Stimulated activated CD4-positive, alpha-beta T cell treated with anti-CD3 and anti-CD28 coated beads, Interleukin-2, amount 100 ng/mL, for 24 hours (primary cell): ENCODE results near the gene EVX2.
A peak's percentile ranks its signal among the peaks of the same experiment; 100 is the strongest.

Experiments
- DNase-seq, 2 donors: peaks; one replicate each; pipeline ENCODE4 v3.0.0-alpha.2; 2020

EVX2 gene

DNA sequence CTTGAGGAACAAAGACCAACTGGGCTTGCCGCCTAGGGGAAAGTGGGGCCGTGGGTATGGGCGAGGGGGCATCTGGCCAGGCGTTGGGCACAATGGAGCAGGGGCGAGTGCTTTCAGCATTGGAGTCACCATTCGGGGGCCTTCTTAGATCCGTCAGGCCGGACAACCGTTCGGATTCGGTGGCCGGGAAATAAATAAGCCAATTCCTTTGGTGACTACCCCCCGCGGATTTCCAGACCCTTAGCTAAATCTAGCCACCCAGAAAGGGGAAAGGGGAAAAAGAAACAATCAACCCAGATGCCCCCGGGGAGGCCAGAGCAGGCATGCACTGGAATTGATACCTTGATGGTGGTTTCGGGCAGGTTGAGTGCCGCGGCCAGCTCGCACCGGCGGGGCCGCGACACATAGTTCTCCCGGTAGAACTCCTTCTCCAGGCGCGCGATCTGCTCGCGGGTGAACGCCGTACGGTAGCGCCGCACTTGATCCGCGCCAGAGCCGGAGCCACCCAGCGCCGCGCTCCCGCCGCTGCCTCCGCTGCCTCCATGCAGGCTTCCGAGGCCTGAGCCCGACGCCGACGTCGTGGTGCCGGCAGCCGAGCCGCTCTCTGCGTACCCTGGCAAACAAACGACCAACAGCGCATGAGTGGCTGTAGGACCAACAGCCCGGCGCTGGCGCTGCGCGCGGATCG is 1.8 kb downstream of the EVX2 start:
- DNase-seq, result no peak

DNA sequence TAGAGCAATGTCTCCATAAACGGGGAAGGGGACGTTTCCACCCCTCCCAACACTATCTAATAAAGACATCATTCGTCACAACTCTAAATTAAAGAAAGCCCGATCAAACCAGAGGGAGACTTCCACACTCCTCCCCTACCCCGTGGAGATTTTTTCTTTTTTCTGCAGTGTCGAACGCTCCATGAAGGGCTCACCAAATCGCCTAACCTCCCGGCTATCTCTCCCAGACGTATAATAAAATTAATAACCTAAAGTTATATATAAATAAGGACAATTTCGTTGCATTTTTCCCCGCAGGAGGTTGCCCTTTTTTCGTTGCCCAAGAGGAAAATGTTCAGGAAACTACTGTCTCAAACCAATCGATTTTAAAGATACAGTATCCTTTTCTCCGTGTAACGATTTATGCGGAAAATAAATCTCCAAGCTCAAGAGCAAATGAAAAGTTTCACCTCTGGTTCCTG is 2.4 kb downstream of the EVX2 start:
- no peak for DNase-seq

DNA sequence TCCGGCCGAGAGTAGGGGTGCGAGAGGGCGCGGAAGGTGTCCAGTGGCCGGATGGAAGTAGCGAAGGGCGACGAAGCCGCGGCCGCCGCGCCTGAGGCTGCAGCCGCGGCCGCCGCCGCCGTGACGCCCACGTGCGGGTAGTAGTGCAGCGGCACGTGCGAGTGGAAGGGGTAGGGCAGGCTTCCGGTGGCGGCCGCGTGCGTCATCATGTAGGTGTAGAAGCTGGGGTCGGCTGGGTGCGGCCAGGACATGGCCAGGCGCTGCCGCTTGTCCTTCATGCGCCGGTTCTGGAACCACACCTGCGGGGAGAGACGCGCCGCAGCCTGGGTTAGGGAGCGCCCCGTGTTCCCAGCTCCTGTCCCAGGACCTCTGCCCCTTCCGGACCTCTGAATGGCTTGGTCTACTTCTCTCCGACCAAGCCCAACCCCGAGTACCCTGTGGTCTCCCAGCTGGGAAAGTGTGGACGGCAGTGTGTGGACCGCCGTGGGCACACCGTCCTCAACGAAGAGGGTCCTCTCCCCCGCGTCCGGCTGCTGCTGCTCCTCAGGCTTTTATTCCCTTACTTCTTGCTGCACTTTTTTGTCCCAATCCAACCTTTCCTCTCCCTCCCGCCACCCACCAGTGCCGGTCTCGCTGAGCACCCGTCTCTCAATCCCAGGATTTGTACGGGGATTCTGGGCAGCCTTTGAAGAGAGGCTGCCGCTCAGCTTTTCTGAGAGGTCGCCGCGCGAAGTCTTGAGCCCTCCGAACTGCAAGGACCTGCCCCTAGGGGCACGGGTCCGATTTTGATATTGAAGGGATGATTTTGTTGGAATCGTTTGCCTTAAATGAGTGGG is 3.0 kb downstream of the EVX2 start:
- peak in 1 of 2 donors; percentile 38 for DNase-seq

DNA sequence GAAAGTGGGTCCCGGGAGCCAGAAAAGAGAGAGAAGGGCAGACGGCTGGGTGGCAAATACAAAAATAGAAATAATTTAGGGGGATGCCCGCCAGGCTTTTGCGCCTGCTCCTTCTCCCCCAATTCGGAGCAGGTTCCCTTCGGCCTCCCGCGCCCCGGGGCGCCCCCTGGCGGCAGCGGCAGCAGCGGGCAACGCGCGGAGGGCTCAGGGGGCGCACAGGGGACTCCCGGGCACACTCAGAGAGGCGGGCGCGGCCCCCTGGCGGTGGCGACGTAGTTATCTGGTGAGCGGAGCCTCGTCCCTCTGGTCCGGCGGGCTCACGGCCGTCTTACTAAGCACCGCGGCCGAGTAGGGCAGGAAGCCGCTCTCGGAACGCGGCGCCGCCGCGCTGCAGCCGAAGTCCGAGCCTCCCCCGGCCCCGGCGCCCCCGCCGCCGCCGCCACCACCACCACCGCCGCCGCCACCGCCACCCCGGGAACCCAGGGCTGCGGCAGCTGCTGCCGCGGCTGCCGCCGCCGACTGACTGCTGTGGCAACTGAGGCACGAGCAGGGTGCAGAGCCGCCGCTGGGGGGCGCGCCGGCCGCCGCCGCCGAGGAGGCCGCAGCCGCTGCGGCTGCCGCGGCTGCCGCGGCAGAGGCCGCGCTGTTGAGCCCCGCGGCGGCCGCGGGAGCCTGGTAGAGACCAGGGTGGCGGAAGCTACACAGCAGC is 3.8 kb downstream of the EVX2 start:
- DNase-seq, result peak in 1 of 2 donors; percentile 48

DNA sequence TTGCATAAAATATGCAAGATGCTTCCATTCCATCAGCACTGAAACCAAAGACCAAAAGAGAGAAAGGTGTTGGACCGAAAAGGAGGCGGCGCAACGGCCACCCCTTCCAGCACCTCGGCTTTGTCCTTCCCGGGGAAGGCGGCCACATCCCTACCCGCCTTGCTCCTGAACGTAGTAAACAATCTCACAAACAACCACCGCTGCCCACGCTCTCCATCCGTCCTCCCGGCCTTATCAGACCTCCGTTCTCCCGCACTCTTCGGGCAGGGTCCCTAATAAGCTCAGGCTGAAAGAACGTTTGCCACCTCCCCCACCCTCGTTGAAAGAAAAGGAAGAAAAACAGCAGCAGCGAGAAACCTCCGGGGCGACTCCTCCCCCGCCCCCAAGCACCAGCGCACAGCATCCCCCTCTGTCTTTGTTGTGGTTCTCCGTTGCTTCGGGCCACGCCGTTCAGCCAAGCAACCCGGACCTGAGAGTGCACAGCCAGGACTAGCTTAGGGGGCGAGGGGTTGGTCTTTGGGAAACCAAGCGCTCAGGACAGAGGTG is 4.4 kb downstream of the EVX2 start:
- no peak for DNase-seq

DNA sequence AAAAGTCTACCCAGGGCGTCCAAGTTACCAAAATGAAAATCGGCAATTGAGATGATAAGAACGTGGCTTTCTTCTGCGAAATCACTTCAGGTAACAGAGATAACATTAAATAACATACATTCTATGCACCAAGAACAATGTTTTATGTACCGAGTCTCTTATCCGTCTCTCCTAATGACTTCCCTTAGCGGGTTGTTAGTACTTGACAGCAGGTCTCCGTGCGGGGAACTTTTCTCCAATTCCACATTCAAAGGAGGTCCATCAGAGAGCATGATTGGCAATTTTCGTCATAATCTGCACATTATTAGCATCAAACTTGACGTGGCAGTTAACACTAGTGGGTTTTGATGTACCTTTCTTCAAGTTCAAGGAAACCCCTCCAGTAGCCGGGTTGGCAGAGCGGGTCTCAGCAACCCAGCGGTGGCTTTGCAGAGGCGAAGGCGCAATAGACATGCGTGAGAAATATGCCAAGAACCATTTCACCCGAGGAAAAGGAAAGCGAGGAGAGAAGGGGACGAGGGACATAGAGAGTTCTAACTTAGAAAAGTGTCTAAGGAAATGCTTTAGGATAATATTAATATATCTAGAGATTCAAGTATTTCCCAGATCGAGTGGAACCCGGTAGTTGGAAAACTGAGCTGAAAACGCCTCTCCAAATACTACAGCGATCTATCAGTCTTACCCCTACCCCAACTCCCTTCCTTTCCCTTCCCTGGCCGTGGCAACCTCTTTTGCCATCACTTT is 5.0 kb downstream of the EVX2 start:
- no peak for DNase-seq

DNA sequence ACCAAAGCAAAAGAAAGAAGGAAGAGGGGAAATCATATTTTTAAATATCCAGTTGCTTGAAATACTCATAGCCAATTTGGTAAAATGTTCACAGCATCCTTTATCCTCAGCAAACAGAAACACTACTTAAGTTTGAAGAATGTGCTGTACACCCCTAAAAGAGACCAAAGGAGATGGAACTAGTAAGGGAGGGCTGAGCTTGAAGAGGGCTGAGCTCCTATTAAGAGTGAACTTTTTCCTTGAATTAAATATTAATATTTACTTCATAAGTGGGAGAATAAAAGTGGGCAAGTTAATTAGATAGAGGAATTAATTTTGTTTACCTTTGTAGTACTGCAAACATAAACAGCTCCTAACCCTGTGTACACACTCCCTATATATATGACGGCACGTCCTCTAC is 7.0 kb downstream of the EVX2 start:
- DNase-seq, result no peak

DNA sequence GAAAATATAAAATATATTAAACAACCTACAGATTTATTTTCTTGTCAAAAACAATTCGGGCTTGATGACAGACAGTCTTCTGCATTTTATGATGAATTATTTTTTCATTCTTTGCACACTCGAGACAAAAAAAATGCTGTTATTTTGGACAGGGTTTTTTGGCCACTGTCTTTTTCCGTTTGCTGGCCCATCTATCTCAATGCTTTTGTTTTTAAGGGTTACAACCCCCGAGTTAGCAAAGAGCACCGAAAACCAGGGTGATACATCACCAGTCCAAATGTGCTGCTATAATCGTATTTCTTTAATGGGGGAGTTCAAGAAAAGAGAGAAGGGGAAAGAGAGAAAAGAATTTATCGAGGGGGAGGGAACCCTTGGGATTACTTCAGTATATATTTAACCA is 7.7 kb downstream of the EVX2 start:
- no peak for DNase-seq

DNA sequence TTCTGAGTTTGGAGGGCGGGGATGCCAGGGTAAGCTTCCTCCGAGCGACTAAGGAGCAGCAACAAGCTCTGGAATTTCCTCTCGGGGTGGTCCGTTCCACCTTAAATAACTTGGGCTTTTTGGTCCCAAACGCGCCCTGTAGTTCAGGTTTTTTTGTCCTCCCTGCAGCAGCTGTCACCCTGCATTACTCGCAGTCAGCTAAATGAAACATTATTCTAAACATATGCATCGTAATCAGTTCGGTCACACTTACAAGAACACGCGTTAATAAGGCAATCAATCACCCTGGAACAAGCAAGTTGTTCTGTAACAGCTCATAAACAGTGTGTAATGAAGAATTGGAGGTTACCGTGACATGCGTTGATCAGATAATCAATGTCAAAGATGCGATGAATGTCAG is 8.3 kb downstream of the EVX2 start:
- no peak for DNase-seq

DNA sequence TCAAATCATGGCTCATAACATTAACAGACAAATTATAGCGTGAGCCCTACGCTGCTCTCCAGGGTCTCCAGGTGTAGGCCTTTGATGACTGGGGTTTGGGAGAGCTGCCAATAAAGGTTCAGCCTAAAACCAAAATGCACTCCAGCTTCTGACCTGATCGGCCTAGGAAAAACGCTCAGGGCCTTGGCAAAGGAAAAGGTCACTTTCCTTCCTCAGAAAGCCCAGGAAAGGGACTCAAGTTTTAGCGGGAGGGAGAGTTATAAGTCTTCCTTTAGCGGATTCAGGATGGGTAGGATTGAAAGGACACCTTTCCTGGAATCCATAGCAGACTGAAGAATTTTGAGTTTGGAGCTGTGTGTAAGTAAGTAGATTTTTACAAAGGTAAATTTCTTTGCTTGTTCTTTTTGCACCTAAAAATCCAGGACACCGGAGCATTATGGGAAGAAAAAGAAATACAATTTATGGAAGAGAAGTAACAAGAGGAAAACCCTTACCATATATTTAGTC is 8.8 kb downstream of the EVX2 start:
- no peak for DNase-seq

DNA sequence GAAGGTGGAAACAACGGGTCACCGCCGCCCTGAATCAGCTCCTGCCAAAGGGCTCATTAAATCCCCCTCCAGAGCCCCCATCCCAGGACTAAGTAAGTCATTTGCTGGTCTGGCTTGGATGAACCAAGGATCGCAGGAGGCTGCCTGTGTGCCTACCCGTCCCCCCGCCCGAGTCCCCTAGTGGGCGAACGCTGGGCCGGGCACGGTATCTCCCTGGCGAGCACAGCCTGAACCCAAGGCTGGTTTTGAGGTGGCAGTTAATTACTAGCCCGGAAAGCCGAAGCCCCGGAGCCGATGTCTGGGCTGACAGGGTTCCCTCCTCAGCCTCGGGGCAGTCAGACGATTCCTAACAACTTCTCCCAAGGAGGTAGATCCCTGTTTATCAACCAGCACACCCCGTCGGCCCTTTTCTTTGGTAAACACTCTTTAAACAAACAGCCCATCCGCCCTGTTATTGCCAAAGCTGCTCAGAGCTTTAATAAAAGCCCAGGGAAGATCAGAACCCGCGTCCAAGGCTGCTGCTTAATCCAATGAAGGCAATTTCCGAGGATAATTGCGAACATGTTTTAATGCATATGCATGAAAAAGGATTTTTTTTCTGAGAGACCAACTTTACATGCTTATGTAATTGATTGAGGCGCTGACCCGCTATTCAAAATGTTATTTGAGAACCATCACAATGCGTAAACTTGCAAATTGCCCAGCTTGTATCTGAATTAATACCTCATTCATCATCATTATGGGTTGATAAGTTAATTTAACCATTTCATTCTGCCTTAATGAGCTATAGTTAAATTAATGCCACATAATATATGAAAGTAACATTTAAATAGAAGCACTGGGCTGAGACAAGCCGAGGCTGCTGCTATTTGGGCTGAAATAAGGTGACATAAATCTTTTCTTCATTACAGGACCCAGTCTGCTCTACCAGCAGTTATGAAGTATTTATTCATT is 10.5 kb downstream of the EVX2 start:
- DNase-seq, result no peak

DNA sequence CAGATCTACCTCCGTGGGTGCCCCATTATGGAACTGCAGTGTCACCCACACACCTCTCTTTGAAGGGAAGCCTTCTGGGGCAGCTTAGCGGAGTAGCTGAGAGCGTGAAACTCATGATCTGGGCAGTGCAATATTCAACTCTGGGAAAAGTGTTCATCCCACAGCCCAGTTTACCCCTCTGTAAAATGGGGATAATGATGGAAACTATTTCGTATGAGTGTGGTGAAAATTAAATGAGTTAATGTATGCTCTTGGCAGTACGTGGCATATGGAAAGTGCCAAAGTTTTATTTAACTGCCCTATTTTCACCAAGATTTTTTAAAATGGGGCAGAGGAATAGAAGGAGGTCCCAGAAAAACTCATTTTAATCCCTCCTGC is 11.5 kb downstream of the EVX2 start:
- DNase-seq, result no peak

DNA sequence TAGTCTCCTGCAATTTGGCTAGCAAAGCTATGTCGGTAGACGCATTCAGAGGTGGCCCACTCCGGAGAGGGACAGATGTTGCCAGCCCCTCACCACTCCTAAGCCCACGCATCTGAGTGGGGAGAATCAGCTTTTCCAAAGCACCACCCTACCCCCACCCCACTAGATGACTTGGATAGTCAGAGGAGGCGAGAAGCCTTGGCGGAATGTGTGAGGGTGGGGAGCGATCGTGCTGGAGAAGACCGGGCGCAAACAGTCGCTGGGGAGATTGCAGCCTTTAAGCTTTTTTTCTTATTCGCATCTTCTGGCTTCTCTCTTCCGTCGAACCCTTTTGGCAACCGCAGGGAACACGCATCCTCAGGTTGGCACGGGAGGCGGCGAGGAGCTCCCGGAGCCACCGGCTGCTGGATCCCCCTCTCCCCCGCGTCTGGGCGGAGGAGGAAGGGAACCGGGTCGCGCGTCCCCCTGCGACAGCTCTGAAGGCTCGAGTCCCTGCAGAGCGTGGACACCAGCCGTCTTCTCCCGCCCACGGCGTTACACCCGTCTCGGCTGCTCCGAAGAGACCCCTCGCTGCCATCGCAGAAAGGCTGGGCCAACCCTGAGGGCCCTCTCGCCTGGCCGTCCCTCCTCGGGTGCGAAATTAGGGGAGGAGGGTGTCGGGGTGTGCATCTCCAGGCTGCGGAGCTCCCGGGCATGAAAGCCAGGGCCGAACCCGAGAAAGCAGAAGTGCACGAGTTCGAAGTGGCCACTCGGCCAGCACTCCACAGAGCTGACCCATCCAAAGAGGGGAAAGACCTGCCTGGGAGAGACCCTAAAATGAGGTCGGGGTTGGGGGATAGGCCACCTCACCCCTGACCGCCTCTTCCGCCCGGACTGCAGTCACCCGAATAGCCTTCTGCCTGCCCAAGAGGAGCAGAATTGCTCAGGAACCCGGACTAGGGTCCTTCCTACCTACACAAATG is 12.2 kb downstream of the EVX2 start:
- DNase-seq, result no peak

DNA sequence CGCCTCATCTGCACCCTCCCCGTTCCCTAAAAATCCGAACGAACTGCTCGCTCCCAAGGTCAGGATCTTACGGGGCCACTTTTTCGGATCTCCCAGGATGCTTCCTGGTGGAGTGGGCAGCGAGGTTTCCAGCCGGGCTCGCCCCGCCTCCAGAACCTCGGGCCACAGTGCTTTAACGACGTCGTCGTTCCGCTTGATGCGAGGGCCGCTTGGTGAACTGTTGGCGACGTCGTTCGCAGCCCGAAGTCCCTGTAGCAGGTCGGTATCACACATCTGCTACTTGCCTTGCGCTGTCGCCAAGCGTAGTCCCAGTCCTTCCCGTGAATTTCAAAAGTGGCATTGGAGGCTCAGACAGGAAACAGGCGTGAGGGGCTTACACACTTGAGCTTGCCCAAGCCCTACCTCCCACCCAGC is 15.3 kb downstream of the EVX2 start:
- DNase-seq, result no peak

DNA sequence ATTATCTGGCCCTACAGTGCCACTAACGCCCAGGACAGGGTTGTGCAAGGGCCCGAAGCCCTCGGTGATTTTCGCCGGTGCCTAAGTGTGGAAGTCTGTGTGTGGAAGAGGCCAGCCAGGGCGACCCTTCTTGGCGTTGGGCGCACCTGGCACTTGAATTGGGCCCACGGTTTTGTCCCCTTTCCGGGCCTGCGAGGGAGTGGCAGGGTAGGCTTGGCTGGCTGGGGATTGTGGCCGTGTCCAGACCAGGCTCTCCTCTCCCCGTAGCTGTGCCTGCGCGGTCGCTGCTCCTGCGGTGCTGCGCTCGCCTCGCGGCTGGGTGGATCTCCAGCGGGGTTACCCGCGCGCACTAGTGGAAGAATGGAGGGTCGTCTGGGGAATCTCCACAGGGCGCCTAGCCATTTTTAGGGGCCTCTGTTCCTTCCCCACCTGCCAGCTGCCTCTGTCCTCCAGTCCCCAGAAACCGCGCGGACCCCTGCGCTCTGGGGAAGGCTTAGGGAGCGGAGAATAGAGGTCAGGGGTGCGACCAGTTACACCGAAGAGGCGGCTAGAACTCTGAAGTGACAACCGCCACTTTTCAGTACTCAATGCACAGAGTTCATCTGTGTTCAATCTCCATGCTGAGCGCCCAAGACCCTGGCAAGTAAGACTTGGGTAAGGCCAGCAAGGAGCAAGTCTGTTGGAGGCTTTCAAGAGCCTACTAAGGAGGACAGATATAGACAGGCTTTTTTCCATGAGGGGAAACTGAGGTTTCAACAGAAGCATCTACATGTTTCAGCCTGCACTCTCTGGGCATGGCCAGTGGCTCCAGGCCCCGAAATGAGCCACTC is 16.0 kb downstream of the EVX2 start:
- no peak for DNase-seq

DNA sequence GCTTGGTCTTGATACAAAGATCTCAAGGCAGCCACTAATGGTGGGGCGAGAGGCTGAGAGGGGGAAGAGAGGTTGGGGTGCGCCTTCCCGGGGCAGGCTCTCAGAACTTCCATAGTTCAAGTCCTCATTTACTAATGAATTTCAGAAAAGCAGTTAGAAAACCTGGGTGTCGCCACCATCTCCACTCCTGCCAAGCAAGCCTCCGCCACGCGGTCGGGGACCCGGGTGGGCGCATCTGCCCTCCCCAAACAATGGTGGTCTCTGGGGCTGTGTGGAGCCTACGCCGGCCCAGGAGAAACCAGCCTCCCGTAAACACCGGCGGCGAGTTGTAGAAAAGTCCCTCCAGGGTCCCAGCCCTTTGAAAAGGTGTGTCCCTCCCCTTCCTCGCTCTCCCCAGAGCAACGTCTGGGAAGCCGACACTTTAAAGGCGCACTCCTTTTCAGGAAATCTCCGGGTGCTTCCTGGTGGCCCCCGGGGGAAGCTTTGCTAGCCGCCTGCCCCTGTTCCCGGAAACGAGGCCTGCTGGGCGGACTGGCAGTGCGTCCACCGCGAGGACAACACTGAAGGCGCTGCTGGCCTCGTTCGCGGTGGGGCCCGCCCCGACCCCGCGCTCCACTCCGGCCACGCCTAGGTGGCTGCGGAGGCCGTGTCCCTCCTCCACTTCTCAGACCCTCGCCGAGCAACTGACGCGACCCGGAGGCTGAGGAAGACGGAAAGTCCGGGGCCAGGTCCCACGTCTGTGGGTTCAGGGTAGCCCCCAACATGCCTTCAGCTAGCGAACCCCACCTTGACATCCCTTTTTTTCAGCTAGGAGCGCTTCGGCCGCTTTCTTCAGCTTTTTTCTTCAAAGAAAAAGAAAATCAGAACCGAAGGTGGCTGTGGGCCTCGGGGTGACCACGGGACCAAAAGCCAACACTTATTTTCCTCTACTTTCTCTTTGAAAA is 16.8 kb downstream of the EVX2 start:
- no peak for DNase-seq

DNA sequence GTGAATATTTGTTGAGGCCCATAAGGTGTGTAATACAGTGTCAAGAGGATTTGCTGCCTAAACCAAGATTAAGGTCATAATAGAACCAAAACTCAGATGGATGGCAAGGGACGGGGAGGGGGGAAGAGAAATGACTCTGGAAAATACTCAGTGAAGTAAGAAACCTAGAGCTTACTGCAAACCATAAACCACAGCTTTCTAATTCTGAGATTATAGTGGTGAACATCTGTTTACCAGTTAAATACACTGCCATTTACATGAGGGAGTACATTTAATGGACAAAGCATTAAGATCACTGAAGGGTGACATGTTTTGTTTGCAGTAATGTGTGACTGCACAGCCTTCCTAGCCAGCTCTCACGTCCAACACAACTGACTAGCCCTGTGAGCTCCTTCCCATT is 19.8 kb downstream of the EVX2 start:
- DNase-seq, result no peak

DNA sequence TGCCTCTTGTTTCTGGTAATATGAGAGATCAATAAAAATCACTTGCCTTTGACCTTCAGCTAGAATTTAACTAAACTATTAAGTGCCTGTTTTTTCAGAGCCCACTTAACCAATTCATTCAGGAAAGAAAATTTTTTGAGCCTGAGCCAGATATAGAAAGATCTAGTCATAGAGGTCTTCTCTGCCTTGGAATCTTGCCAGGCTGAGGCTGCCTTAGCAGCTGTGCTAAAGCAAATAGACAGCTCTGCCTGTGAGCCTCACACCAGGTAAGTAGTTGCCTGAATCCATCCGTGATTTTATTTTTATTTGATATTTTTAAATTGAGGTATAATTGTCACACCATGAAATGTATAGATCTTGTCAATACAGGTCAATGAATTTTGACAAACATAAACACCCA is 27.4 kb downstream of the EVX2 start:
- DNase-seq, result no peak
